SK-N-DZ (cell line): ENCODE results near the gene TECTB.
A peak's percentile ranks its signal among the peaks of the same experiment; 100 is the strongest.

ENCODE experiments used
- DNase-seq: peaks from one replicate; pipeline ENCODE4 v3.0.0-alpha.2; 2015; ENCODE audit warnings: low spot score

Gene TECTB

DNA sequence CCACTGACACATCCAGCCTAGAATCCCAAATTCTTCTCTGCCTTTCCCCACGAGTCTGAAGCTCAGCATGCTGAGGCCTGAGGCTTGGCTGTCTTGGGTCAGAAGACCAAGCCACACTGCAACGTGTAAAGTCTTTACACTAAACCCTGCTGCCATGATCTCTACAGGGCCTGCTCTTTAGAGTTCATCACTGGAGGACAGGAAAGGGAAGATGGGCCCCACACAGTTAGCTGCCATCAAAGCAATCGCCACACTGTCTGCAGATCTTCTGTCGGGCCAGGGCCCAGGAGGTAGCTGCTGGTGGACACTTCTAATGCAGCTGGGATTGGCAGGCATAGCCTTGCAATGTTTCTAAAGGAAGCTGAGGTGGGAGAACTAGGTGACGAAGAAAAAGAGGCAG, 8.4 kb upstream of the TECTB start:
- no peak for DNase-seq

DNA sequence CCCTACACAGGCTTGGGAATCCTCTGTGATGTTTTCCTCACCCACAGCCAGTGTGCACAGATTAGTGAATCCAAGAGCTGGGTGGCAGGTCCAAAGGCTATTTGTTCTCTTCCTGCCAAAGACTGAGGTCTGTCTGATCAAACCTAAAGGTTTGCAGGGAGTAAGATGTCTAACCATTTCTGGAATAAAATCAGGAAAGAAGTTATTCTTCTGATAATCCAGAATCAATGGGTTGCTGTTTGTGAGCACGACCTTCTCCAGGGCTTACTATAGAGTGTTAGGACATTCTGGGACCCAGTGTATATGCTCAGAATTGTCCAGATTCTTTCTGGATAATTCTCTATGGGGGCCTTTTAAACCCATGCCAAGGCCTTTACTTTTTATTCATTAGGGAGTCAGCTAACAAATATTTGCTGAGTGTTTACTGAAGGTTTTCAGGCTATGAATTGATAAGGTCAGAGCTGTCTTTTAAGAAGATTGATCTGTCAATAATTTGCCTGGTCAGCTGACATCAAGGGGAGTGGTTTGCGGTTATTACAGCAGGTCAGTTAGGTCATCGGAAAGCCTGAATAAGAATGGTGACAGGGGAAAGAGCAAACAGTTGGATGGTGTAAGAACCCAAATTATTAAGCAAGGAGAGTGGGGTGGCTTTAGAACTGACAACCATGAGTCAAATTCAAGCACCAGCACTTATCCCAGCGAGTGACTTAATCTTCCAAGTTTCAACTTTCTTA, 7.5 kb upstream of the TECTB start:
- no peak for DNase-seq

DNA sequence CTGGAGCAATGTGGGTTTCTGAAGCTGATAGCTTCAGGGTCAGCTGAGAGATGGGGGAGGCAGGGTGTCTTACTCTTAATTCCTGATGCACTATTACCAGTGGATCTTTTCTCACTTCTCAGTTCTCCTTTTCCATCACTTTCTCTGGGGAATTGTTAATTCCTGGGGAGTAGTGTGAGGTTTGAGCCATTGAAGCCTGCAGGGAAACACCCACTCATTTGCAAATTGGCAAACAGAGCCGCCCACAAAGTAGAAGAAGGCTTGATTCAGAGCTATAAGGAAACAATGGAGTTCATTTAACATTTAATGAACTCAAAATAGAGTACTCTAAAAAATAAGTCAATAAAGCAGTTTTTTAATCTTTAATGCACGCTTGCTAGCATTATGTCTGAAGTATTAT, 4.3 kb upstream of the TECTB start:
- no peak for DNase-seq

DNA sequence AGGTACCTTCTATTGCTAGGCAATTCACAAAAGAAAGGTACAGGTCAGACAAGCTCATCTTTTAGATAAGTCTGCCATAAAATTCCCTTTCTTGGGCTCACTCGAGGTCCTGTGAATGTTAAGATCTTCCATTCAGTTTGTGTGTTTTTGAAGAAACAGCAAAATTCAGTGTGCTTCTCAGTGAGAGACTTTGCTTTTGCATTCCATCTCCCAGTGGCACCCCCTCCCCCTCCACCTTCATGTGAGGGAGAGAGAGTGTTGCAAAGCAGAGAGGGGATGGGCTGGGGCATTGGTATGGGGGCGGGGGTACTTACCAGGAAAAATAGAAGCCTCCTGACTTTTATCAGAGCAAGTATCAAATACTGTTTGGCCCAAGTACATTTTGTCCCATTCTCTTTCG, 3.8 kb upstream of the TECTB start:
- DNase-seq, result no peak

DNA sequence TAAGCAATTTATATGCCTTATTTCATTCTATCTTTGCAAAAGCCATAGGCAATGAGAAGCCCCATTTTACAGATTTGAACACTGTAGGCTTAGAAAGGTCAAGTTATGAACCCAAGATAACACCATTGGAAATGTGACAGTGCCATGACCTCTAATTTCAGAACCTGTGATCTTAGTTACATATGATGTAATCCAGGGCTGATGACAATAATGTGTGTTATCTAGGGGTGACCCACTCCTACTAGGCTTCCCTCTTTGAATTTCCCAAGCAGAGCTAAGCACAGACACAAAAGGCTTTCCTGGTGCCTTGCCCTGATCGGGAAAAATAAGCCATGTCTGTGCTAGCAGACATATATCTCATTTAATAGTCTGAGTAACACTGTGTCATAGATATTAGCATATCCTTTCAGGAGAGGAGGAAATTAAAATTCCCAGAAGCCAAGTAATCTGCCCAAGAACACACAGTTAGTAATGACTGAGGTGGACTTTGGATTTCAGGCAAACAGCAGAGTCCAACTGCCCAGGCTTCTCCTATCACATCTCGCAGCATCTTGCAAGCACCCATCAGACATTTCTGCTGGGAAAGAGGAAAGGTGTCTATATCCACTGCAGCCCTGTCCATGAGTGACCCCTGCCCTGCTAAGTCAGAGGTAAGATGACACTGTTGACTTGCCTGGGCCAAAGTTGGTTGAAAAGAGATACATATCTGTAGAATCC, 2.8 kb upstream of the TECTB start:
- DNase-seq, result no peak

DNA sequence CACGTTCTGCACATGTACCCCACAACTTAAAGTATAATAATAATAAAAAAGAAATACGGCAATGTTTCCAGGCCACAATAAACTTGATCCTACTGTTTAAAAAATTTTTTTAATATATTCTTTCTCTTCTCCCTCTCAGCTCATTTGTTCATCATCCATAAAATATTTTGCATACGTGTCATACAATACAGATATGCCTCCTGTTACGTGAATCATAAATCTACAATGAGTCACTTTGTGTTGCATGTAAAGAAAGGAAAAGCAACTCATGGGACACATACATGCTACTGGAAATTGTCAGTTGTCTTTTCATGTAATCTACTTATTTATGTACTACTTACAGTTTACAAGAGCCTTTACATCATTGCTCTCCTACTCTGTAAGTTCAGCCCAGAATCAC, 1.1 kb upstream of the TECTB start:
- no peak for DNase-seq

DNA sequence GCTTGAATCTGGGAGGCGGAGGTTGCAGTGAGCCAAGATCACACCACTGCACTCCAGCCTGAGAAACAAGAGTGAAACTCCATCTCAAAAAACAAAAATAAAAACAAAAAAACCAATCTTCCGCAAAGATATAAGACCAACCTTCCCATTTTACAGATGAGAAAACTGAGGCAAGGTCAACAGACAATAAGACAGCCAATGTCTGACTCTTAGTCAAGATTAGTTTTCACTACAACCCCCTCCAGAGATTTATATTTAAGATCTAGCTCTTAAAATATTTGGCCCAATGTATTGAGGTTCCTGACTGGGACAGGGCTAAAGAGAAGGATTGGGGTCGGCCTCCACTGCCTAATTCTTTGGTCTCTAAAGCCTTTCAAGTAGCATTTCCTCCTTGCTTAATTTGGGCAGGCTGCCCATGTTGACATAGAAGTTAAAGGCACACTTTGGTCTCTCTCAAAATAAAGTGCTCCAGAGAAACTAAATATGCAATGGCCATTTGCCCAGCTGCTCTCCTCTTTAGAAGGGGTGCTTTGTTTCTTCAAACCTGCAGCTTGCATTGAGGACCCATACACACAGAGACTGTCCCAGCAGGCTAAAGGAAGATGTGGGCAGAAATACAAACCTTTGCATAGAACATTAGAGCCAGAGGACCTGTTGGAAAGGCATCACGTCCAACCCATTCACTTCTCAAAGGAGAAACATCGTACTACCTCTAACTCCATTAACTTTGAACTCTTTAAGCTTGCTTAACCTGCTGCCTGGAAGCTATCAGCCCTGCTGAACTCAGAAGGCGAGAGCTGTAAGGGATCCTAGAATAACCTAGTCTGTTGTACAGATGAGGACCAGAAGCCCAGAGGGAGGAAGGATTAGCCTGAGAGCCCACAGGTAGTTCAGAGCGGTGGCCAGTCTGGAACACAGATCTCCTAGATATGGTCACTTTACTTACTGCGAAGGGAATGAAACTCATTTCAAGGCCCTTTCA, 3.9 kb downstream of the TECTB start:
- DNase-seq, result peak; percentile 13

DNA sequence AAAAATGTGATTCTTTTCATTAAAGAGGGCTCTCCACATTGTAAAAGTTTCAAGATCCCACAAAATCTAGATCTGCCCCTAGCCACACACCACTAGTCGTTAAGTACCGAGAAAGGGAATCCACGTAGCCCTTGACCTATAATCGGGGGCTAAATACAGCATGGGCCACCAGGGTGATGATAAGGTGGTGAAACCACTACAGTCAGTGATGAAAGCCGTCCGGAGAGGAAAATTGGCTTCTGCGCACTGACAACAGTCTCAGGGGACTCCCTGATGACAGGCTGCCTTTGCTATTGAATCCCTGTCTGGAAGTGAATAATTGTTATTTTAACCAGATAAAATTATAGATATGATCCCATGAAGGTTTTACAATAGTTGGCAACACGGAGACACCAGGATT, 4.6 kb downstream of the TECTB start:
- peak; percentile 58 for DNase-seq

DNA sequence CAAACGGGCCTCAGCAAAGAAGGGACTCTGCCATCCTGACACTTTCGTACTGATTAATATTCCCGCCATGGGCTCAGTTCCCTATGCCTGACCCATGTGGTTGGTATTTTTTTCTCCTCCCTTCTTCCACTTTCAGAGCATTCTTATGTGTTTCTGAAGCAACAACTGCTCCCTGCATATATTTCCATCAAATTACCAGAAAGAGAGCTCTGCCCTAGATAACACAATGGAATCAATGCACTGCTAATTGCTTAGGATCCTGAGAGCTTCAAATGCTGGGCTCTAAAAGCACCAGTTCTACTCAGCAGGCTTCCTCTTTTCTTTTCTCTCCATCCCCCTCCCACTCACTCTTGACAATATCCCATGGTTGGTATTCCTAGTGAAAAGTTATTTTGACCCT, 5.3 kb downstream of the TECTB start:
- no peak for DNase-seq

DNA sequence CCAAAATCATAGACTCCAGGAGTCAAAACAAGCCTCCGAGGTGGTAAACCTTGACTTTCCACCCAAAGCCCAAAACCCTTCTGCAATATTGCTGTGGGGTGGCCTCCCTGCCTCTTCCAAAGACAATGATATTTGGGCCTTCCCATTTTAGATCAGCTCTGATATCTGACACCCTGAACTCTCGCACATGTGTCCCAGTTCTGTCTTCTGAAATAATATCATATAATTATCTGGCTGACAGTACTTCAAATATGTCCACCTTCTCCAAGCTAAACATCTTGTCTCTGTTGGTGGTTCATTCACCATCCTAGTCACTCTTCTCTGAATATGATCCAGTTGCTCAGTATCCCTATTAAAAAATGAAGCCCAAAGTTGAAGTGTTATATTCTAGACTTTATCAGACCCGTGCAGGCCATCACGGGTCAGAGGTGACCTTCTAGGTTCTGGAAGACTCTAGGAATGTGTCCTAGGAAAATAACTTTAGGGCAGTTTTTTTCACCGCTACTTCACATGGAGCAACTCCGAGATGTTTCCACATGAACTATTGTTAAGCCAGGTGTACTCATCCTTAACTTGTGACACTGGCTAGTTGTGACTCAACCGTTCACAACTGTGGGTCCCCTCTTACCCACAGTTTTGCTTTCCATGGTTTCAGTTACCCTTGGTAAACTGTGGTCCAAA, 6.3 kb downstream of the TECTB start:
- no peak for DNase-seq

DNA sequence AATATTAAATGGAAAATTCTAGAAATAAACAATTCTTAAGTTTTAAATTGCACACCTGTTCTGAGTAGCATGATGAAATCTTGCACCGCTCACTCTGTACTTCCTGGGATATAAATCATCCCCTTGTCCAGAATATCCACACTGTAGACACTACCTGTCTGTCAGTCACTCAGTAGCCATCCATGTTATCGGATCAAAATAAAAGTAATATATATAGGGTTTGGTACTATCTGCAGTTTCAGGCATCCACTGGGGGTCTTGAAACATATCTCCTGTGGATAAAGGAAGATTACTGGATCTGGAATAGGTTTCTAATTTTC, 6.8 kb downstream of the TECTB start:
- DNase-seq, result no peak

DNA sequence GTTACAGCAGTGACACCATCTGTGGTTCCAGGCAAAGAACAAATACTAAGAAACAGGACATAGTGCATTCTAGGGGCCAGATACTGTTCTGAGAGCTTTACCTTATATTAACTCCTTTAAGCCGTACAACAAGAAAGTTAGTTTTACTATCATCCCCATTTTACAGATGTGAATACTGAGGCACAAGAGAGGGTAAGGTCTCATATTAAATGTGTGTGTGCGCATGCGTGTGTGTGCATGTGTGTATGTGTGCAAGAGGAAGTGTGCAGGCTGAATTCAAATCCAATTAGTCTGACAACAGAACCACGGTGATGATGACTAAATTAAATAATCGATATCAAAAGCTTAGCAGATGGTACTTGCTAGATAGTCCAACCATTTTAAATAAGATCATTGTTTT, 11.0 kb downstream of the TECTB start:
- no peak for DNase-seq

DNA sequence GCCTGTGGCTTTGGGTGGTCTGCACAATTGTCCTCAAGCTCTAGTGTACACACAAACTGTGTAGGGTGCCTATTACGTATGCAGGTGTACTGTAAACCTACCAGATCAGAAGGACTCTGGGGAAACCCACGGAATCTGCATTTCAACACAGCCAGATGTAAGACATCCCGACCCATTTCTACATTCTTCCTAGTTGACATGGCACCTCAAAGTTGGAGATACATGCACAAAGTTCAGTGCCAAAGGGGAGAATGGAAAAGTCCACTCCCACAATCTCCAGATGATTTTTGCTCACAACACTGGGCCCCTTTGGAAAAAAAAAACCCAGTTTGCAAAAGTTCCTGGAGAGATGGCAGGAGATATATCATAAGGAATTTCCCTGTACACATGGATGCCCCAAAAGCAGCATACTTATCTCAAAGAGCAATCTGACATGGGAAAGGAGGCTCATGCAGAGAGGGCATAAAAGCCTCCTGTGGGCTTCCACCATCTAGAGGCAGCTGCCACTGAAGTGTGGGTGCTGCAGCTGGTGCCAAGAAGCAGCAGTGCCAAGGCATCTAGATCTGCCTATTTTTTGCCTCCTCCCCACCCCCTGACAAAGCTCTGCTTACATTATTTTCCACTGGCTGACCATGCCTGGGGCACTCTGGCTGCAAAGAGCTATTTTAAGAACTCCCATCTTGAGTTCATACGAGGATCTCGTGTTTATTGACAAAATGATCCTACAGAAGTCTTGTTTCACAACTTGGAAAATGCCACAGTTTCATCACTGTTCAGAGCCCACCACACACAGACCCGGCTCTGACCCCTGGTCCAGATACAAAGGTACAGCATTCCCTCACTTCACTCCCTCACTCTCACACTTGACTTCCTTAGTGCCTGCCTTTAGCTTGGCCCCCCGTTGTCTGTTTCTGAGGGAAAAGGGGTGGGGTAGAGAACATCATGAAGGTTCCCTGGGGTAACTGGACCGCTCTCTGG, 12.9 kb downstream of the TECTB start:
- no peak for DNase-seq

DNA sequence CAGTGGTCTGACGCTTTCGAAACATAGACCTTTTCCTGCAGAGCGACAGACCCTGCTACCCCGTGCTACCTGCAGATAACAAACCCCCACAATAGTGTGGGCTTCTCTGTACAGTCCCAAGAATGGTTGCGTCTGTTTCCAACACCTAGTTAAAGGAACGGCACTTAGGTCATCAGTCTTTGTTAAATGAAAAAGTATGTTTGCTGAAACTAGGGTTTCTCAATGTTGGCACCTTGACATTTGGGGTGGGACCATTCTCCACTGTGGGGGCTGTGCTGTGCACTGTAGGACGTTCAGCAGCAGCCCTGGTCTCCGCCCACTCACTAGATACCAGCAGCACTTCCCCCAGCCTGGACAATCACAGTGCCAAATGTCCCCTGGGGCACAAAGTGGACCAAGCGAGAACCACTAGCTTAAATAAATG, 13.7 kb downstream of the TECTB start:
- DNase-seq, result no peak

DNA sequence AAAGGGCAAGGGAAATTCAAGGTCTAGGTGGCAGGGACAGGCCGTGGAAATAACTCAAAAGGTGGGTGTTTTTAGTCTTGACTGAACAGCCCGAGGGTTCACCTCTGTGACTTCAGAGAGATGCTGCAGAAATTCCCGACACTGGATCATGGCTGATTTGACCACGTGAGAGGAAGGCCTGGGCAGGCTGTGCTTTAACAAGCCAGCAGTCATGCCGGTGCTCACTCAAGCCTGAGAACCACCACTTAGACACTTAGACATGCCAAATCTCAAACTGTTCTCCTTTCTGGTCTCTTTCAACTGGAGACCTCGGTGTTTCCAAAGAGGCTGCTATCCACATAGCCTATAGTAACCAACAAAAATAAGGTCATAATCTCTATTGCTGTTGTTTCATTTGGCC, 15.4 kb downstream of the TECTB start:
- DNase-seq, result peak; percentile 23

DNA sequence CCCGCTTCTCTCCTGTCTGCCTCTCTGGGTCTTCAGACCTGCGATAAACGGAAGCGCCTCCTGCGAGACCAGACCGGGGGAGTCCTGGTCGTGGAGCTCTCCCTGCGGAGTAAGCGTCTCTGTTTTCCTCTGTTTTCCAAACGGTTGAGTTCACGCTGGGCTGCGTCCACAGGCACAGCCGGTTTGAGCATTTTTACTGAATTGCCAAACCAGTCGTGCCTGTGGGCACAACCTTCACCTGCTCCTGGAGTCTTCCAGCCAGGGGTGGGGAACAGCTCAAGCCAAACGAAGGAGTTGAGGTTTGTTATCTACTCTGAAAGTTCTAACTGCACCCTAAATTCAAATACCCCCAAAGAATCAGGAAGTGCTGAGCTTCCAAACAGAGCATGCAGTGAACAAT, 16.3 kb downstream of the TECTB start:
- no peak for DNase-seq

DNA sequence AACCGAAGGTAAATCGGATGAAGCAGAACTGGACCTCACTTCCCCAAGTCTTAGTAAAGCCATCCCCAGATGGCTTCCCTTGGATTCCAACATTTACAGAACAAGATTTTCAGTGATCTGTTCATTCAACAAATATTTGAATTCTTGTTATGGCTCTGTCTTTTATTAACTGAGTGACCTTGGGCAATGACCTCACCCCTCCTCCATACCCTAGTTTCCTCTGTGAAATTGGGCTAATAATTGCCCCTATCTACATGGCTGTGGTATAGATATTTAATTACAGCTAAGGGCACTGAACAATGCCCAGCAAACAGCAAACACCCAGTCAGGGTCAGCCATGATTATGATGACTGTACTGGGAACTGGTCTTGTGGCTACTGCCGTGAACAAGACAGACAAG, 19.1 kb downstream of the TECTB start:
- DNase-seq, result no peak

DNA sequence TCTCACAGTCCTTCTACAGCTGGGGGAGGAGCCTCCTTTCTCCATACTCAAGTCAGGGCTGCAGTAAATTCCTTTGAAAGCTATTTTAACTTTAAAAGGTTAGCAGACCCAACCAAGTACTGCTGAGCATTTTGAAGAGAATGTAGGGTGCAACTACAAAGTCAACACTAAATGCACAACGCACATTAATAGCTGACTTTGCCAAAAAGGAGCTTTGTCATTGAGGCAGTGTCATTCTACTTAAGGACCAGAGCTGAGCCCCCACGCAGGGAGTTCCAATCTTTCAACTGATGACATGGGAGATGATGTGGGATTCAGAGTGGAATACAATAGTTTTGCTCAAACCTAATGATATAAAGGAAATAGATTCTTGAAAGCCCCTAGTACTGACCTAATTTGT, 20.3 kb downstream of the TECTB start:
- DNase-seq, result no peak

DNA sequence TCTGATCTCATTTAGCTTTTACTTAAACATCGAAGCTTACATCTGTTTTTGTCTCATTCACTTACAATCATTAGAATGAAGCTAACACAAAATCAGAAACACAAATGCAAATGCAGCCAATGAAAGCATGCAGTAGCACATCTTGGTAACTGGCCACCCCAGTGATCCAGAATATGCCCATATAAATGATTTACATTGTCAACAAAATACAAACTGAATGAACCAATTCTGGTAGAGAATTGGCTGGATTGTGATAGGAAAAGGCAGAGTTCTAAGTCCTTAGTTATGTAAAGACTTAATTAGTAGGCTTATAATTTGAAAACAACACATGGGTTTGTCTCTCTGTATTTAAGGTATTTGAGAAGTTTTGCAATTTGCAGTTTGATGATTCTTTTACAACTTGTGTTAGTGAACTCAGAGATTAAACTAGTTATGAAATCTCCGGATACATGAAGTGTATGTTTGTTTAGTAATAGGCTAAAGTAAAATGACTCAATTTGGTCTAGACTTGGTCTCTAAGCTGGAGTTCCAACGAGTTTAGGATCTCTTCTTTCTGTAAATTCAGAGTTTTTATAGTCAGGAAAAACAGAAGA, 21.2 kb downstream of the TECTB start:
- no peak for DNase-seq
